Measurements from ENCODE around the gene DNAJC8.

DNAJC8 gene

GRCh38 chr1:28260803-28261174 is 28.0 kb upstream of the DNAJC8 start:
- no peak for DNase-seq (ENCODE audit: extremely low read depth, low read depth)
- TF ChIP-seq CTCF (IDR thresholded peaks at IDR 0.05; ENCODE audit: low read depth, low read length), result no peak

GRCh38 chr1:28259934-28260802 is 27.3 kb upstream of the DNAJC8 start:
- no peak for TF ChIP-seq CTCF (IDR thresholded peaks at IDR 0.05; ENCODE audit: low read depth, low read length)

GRCh38 chr1:28259252-28259933 is 26.6 kb upstream of the DNAJC8 start, which contains the start of gene SESN2:
Gene SESN2 (plus strand): TSS chr1:28259518. CDS start chr1:28259848, 330 bp downstream.
- DNase-seq (ENCODE audit: extremely low read depth, low read depth), result peak; percentile 99
- TF ChIP-seq CTCF (IDR thresholded peaks at IDR 0.05; ENCODE audit: low read depth, low read length), result no peak

More at GRCh38 chr1:28259934-28260802, 27.3 kb upstream of the DNAJC8 start:
- peak; percentile 72 for DNase-seq (ENCODE audit: extremely low read depth, low read depth)

- no peak for DNase-seq (ENCODE audit: extremely low read depth, low read depth)
- TF ChIP-seq CTCF (IDR thresholded peaks at IDR 0.05; ENCODE audit: low read depth, low read length), result no peak
These were observed 25.9 kb upstream of the DNAJC8 start for GRCh38 chr1:28258628-28259251.

GRCh38 chr1:28257736-28258135 is 24.9 kb upstream of the DNAJC8 start:
- TF ChIP-seq CTCF (IDR thresholded peaks at IDR 0.05; ENCODE audit: low read depth, low read length), result no peak

GRCh38 chr1:28256197-28256827 is 23.5 kb upstream of the DNAJC8 start:
- no peak for DNase-seq (ENCODE audit: extremely low read depth, low read depth)
- TF ChIP-seq CTCF (IDR thresholded peaks at IDR 0.05; ENCODE audit: low read depth, low read length), result no peak

More at GRCh38 chr1:28257736-28258135, 24.9 kb upstream of the DNAJC8 start:
- no peak for DNase-seq (ENCODE audit: extremely low read depth, low read depth)

All from AG09319 (cell line).